Measurements from ENCODE around the gene KREMEN1.

DNA sequence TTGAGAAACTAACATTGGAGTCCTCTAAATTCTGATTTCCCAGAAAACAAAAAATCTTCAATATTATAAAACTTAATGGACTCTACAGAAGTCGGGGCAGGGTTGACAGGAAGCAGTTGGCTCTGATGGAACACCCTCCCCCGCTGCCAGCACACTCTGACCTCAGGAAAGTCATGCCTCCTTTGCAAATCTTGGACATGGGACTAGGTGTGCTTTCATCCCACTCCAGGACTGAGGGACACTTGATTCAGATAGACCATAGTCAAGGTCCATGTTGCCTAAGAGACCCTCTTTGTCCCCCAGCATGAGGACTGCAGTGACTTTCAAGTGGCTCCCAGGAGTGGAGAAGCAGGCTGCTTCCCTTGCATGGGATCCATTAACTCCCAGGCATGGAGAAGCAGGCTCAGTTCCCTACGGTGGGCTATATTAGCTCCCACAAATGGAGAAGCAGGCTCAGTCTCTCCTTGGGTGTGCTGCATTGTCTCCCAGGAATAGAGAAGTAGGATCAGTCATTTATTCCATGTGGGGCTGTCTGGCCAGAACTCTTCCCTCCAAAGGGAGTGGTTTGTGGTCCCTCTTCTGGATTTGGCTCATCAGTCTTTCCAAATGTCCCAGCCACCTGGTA lies 49.6 kb upstream of the KREMEN1 start:
- TF ChIP-seq, protein P1, sequence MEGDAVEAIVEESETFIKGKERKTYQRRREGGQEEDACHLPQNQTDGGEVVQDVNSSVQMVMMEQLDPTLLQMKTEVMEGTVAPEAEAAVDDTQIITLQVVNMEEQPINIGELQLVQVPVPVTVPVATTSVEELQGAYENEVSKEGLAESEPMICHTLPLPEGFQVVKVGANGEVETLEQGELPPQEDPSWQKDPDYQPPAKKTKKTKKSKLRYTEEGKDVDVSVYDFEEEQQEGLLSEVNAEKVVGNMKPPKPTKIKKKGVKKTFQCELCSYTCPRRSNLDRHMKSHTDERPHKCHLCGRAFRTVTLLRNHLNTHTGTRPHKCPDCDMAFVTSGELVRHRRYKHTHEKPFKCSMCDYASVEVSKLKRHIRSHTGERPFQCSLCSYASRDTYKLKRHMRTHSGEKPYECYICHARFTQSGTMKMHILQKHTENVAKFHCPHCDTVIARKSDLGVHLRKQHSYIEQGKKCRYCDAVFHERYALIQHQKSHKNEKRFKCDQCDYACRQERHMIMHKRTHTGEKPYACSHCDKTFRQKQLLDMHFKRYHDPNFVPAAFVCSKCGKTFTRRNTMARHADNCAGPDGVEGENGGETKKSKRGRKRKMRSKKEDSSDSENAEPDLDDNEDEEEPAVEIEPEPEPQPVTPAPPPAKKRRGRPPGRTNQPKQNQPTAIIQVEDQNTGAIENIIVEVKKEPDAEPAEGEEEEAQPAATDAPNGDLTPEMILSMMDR (conservative IDR thresholded peaks at IDR 0.05 in 1 of 2, IDR thresholded peaks at IDR 0.05 in 1 of 2; ENCODE audit: extremely low read depth in 1 of 2, insufficient read depth in 1 of 2, low read depth in 1 of 2, low read length in 2 of 2): no peak
- no peak for TF ChIP-seq EZH2 (IDR thresholded peaks at IDR 0.05; ENCODE audit: borderline replicate concordance, low read length)

All from mammary epithelial cell (primary cell).